GM12874 (cell line): ENCODE data around the gene EXOC4.

ENCODE experiments used
- TF ChIP-seq, protein P1 (sequence below): IDR thresholded peaks from 2 replicates; pipeline ENCODE4 v1.5.1; 2011; ENCODE audit warnings: low read depth, mild to moderate bottlenecking, control low read depth, low read length, moderate library complexity; ENCODE audit not compliant: insufficient read depth

EXOC4 gene

GRCh38 chr7:133674079-133674763 is 421.3 kb downstream of the EXOC4 start:
- TF ChIP-seq, protein P1, sequence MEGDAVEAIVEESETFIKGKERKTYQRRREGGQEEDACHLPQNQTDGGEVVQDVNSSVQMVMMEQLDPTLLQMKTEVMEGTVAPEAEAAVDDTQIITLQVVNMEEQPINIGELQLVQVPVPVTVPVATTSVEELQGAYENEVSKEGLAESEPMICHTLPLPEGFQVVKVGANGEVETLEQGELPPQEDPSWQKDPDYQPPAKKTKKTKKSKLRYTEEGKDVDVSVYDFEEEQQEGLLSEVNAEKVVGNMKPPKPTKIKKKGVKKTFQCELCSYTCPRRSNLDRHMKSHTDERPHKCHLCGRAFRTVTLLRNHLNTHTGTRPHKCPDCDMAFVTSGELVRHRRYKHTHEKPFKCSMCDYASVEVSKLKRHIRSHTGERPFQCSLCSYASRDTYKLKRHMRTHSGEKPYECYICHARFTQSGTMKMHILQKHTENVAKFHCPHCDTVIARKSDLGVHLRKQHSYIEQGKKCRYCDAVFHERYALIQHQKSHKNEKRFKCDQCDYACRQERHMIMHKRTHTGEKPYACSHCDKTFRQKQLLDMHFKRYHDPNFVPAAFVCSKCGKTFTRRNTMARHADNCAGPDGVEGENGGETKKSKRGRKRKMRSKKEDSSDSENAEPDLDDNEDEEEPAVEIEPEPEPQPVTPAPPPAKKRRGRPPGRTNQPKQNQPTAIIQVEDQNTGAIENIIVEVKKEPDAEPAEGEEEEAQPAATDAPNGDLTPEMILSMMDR, result no peak

DNA sequence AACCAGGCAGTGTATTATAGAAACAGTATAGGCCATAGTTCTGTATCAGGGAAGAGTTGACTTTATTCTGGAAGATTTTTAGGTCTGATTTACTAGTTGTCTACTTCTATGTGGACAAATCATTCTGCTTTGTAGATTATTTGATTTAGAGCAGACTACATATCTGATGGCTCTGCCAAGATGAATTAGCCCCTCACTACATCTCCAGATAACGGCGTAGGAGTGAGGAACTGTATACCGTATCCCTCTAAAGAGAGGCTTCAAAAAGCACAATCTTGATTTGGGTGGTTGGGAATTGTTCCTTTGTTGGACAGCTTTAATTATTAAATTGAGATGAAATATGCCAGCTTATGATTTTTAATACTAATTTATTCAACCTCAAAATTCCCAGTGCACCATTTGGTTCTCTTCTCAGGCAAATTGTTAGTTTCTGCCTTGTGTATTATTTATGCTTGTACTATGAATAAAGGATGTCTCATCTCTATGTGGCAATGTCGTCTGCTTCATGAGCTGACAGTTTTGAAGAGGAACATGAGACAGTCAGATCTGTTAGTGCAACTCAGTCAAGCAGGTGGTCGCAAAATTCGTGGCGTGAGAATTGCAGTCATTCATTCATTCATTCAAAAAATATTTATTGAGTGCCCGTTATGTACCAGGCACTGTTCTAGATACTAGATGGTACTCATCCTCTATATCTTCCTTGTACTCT is 422.8 kb downstream of the EXOC4 start:
- TF ChIP-seq, protein P1, result no peak

- TF ChIP-seq, protein P1, result no peak
Measured at GRCh38 chr7:133676805-133677370, 424.0 kb downstream of the EXOC4 start.

DNA sequence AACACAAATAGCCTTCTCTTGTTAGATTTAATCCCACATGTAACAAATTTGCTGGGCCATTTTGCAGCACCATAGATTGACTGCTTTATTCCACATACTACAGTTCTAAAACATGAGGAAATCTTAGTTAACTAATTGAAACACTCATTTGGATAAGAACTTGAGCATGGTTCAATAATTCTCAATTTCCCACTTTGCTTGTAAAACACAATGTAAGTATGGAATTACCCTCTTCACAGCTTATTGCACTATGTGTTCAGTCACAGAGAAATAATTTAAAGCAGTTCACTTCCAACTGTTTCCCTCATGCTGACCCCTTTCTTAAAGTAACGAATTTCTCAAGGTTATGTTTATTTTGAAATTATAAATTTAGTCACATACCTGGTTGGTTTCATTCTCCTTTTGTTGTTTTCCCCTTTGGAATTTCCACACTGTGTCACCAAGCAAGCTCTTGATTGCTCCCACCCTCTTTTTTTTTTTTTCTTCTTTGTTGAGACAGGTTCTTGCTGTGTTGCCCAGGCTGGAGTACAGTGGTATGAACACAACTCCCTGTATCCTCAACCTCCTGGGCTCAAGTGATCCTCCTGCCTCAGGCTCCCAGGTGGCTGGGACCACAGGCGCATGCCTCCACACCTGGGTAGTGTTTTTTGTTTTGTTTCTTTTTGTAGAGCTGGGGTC is 425.4 kb downstream of the EXOC4 start:
- TF ChIP-seq, protein P1, result no peak

GRCh38 chr7:133679977-133680376 is 427.1 kb downstream of the EXOC4 start:
- TF ChIP-seq, protein P1, result no peak

GRCh38 chr7:133681529-133681928 is 428.7 kb downstream of the EXOC4 start:
- TF ChIP-seq, protein P1, result no peak
